GM18870 (cell line): ENCODE results near the gene MAN2C1.
"Not testable (repeated sequence)": the region's sequence is repeated elsewhere in the genome, so short reads cannot be mapped to it uniquely, and the experiment has no call there.

Experiments used
- ATAC-seq: cut with Tn5 transposase; IDR thresholded peaks from one replicate; pipeline ENCODE4 v1.9.1; 2021; ENCODE audit warnings: moderate library complexity; ENCODE audit not compliant: unreplicated experiment

The MAN2C1 gene

DNA sequence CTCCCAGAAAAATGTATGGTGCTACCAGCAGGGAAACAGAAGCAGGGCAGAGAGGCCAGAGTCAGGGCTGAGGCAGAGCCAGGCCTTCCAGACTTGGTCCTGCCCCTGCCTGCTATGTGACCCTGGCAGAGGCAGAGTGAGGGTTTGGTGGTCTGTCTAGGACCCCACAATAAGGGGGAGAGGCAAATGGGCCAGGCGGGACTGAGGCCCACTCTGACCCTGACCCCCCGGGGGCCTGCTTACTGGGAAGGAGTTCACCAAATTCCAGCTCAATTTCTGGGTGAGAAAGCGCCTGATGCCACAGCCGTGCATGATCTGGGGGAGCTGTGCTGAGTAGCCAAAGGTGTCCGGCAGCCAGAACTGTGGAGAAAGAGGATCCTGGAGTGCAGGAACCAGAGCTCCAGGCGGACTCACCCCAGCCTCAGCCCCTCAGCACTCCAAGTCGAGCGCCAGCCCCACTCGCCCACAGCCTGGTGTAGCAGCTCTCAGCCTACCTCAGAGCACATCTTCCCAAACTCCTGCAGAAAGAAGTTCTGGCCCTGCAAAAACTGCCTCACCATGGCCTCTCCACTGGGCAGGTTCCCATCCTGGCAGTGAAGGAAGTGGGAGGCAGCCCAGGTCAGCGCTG, 6.9 kb downstream of the MAN2C1 start:
- ATAC-seq, result no peak

DNA sequence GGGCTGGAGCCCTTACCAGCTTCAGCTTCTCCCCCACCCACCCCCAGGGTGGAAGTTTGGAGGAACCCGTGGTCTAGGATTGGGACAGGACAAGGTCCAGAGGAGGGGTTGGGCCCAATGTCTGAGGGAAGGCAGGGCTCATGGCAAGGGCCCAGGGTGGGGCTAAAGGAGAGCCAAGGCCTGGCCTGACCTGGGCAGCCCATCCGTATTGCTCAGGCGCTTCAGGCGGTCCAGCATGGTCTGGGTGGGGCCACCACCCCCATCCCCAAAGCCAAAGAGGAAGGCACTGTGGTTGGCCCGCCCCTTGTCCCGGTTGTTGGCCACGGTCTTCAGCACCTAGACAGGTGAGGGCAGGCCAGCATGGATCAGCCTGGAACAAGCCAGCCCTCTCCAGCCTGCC, 7.6 kb downstream of the MAN2C1 start:
- no peak for ATAC-seq

DNA sequence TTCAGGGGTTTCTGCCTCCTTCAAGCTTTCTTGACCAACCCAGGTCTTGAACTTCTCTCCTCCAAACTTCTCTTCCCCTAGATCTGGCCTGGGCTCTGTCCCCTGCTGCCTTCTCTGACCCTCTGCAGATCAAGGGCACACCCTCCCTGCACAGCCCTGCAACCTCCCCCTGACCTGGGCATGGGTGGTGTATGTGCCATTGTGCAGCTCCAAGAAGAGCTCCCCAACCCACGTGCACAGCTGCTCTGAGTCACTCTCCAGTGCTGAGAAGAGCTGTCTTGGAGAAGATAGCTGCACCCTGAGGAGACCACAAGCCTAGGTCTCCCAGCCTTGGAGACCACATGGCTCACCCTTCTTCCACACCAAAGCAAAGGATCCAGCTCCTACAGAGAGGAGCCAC, 8.0 kb downstream of the MAN2C1 start:
- ATAC-seq, result no peak

DNA sequence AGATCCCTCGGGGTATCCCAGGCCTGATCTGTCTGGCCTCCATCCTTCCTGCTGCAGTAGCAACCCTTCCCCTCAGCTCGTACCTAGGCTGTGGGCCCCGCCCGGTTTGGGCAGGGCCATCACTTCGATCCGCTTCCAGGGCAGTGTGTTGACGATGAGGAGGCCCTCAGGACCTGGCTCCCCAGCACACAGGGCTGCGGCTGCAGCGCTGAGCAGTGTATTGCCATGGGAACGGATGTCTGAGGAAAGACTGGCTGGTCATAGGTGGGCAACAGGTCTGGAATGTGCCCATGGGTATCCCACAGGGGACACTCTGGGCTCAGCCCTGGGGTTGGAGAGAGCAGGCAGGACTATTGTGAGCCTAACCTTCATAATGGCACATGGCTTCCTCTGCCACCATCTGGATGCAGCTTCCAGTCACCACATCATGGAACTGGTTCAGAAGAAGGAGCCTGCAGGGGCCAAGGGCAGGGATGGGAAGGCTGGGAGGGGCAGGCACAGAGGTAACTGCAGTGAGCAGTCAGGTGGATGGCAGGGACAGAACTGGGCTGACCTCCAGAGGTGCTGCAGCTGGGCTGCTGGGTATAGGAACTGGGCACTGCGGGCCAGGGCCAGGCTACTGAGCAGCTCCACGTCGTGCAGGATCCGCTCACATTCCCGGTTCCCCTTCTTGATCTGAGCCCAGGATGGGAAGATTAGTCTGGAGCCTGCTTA, 8.7 kb downstream of the MAN2C1 start:
- ATAC-seq, result no peak

DNA sequence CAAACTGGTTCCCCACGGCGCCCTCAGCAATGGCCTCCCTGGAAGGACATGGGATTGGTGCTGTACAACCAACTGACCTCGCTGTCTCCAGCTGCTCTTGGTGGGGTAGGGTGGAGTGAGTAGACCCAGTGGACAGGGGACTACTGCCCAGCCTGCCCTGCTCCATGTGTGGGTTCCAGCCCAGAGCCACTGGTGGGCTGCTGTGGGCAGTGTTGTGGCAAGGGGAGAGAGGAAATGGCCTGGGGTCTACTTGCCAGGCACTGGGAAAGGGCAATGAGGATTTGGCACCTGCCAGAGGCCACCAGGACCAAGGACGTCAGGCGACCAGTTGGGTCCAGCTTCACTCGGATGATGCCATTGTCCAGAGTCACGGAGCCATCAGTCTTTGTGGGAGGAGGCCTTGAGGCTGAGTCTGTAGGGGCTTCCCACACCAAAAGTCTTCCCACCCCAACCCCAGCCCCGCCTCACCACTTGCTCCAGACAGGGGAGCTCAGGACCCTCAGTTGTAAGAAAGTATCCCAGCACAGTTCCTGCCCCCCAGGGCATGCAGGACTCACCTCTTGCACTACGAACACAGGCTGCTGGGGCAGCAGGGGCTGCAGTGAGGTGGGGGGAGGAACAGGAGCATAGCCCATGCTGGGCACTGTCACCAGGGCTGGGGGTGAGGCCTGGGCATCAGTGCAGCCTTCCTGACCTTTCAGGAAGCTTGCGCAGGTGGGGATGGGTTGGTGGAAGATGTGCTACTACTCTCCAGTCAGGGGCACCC, 9.5 kb downstream of the MAN2C1 start:
- ATAC-seq, result no peak

DNA sequence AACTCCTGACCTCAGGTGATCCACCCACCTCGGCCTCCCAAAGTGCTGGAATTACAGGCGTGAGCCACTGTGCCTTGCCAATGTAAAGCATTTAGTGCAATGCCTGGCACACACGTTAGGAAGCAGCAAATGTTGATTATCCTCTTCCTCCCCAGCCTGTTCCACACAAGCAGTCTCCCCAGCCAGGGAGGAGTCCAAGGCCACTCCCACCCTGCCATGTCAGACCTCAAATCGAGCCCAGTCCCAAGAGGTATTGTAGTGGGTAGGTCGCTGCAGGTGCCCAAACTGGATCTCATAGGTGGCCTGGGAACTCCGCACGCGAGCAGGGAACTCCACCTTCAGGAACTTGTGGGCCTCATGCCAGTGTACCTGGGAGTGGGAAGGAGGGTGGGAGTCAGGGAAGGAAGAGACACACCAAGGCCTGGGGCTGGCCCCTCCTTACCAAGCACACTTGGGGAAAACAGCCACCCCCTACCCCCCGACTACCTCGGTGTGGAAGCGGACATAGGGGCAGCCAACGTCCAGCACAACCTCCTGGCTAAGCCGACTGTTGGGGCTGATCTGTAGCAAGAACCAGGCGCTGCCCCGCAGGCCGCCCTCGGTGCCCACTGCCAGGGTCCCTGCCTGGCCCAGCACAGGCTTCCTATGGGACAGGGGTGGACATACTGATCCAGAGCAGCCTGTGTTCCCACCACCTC, 10.3 kb downstream of the MAN2C1 start:
- ATAC-seq, result no peak

DNA sequence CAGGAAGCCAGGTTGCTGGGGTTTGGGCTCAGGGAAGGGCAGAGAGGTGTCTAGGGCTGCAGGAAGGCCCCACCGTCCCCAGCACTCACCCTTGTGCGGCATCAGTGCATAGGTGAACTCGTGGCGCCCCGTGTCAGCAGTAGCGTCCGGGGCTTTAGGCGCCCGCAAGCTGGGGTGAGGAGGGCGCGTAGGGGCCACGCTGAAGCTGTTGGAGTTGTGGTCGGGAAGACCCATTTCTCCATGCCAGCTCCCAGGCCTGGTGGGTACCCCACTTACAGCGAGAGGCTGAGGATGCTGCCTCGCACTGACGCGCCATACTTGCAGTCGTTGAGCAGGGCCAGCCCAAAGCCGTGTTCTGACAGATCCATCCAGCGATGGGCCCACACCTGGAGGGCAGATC, 11.9 kb downstream of the MAN2C1 start:
- no peak for ATAC-seq

DNA sequence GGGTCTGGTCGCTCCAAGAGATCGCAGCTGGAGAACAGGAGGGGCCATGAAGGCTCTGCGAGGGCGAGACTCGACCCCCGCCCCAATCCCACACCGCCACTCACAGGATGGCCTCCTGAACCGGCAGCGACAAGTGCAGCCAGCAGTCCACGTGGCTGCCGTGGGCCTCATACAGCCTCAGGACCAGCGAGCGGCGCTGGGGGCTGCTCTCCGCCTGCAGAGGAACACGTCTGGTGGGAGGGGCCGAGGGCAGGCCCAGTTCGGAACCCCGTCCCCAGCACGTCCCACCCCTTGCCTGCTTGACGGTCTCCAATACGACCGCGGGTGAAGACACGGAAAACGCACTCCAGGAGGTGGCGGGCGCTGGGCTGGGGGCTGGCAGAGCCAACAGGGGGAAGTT, 12.4 kb downstream of the MAN2C1 start:
- ATAC-seq, result no peak

DNA sequence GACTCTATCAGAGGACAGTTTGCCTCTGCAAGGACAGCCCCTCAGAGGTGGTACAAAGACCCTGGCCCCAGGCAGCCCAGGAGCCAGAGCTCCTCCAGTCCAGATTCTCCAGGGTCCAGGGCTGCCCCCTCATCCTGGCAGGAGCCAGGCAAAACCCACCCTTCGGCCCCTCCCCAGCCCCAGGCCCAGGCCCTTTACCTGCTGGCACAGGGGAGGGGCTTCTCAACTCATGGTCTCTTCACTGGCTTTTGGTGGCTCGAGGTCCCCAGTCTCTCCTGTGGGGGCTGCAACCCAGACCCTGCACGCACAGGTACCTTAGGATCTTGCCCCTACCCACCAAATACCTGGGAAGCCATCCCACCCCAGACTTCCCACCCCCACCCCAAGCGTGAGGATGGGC, 13.0 kb downstream of the MAN2C1 start:
- no peak for ATAC-seq

DNA sequence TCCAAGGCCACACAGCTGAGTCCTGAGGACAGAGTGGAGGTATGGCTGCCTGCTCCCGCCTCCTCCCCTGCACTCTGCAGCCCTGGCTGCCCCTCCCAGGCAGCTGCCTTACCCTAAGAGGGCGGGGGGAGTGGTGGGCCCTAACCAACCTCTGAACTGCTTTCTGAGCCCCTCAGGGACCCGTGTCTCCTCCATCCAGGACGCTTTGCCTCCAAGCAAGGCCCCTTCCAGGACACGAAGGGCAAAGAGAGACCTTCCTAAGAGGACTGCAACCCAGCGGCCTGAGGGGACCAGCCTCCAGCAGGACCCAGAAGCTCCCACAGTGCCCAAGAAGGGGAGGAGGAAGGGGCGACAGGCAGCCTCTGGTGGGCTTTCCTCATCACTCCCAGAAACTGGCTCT, 14.0 kb downstream of the MAN2C1 start:
- no peak for ATAC-seq

DNA sequence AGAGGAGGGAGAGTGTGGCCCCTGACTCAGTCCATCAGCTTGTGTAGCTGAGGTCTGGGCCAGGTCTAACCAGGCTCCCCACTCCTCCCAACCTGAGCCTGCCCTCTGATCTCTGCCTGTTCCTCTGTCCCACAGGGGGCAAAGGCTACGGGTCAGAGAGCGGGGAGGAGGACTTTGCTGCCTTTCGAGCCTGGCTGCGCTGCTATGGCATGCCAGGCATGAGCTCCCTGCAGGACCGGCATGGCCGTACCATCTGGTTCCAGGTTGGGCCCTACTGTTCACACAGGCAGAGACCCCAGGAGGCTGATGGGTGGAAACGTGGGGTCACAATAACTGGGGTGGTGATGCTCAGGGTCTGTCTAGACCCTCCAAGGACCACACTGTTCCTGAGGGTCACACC, 14.8 kb downstream of the MAN2C1 start:
- ATAC-seq, result no peak

DNA sequence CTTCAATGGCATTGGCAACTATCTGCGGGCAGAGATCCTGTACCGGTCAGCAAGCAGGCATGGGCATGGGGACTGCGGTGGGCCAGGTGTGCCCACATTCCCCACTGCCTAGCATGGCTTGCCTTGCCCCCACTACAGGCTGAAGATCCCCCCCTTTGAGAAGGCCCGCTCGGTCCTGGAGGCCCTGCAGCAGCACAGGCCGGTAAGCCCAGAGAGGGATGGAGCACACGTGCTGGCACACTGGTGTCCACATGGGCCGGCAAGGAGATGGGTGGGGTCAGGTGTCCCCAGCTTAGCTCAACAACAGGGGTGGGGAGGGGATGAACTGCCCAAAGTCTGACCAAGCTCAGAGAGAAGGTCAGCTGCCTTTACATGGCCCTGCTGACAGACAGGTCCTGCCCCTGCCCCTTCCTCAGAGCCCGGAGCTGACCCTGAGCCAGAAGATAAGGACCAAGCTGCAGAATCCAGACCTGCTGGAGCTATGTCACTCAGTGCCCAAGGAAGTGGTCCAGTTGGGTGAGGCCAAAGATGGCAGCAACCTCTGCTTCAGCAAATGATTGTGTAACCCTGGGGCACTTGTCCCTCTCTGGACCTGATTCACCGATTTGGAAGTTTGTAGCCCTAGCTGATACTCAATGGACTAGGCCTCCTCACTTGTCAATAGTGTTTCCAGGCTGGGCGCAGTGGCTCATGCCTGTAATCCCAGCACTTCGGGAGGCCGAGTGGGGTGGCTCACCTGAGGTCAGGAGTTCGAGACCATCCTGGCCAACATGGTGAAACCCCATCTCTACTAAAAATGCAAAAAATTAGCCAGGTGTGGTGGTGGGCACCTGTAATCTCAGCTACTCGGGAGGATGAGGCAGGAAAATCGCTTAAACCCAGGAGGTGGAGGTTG, 16.0 kb downstream of the MAN2C1 start:
- no peak for ATAC-seq

DNA sequence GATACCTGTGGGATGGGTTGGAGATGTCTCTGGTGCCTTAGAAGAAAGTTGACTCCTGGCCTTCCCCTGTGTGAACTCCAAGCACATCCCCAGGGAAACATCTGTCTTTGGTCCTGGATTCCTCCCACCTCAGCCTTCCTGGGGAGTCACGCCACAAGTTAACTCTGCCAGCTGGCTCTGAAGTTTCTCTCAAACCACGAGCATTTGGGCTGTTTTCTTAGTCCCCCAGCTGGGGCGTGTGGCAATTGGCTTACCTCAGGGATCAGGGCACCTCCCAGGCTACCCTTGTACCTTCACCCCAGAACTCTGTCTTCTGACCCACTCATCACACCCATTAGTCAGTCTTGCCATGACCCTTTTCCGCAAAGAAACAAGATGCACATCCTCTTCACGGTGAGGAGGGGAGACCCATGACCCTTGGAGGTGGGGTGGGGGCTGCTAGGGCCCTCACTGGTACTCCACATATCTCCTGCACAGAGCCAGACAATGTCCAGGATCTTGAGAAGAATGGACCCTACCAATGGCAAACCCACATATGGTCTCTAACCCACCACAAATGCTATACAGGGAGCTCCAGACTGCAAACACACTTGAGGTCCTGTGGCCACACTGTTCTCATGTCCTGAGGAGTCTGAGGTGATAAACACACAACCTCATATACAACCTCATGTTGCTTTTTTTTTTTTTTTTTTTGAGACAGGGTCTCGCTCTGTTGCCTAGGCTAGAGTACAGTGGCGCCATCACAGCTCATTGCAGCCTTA, 17.6 kb downstream of the MAN2C1 start:
- no peak for ATAC-seq

DNA sequence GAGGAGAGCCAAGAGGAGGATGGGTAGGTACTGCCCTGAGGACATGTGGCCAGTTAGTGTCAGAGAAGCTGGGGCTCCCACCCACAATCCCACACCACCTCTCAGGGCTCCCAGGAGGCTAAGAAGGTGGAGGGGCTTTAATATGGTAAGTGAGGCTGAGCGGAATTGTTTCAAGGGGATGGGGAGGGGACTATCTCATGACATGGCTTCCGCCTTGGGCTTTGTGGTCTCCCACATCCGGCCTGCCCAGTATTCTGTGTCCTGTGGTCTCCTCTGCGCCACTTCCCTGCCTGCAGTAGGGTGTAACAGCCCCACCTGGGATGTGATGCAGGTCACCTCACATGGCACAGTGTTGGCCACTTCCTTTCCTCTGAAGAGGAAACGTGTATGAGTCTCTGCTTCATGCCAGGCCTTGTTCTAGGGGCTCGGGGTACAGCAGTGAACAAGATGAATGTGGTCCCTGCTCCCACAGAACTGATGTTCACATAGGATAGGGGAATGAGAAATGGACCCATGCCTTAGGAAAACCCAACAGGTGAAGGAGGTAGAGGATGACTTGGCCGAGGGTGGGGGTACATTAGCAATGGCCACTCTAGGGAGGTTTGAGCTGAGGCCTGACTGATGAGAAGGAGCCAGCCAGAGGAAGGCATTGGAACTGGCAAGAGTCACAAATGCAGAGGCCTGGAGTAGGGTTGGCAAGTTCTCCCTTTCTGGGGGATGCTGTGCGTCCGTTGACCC, 18.4 kb downstream of the MAN2C1 start:
- ATAC-seq, result no peak

DNA sequence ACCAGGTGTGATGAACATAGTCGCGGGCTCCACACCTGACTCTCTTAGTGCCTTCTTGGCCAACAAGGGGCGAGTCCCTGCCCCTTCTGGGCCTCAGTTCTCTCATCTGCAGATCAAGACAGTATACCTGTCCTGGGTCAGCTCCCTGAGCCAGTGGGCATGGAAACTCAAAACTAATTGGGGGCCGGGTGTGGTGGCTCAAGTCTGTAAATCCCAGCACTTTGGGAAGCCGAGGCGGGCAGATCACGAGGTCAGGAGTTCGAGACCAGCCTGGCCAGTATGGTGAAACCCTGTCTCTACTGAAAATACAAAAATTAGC, 19.1 kb downstream of the MAN2C1 start:
- ATAC-seq, result not testable (repeated sequence)

DNA sequence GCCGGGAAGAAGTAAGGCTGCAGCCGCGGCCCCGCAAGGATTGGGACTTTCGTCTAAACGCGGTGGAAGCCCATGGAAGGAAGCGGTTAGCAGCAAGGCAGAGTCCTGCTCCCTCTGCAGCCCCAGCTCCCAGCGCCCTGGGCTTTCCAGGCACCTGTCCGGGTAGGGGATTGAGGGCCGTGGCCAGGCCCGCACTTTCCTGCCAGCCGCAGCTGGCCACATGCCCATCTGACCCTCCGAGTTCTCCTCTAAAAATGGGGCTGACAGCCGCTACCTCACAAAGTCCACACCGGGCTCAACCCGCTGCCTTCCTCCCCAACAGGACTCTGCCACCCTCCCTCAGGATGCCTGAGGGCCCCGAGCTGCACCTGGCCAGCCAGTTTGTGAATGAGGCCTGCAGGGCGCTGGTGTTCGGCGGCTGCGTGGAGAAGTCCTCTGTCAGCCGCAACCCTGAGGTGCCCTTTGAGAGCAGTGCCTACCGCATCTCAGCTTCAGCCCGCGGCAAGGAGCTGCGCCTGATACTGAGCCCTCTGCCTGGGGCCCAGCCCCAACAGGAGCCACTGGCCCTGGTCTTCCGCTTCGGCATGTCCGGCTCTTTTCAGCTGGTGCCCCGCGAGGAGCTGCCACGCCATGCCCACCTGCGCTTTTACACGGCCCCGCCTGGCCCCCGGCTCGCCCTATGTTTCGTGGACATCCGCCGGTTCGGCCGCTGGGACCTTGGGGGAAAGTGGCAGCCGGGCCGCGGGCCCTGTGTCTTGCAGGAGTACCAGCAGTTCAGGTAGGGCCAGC, 19.7 kb downstream of the MAN2C1 start:
- ATAC-seq, result no peak

DNA sequence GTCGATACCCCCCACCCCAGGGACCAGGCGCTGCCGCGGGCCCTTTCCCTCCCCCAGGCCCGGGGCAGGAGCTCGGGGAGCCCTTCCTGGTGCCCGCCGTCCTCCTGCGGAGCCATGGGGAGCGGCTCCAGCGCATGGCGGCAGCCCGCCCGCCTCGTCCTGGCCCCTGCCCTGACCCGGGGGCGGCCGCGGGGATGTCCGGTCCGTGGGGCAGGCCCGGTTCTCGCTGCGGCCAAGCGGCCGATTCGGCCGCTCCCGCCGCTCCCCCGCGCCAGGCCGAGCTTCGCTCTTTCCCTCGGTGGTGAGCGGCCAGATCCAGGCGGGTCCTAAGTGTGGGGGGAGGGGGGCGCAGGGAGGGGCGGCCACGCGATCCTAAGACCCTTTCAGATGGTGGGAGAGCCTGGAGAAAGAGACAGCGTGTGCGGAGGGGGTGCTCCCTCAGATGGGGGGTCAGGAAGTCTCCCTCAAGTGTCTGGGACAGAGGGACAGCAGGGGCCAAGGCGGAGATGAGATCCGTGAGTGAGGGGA, 20.3 kb downstream of the MAN2C1 start:
- ATAC-seq, result no peak
